Measurements from ENCODE around the gene MAGI2. TPM values are rescaled to one million over a fixed set of nuclear protein-coding genes. Genes with fewer than 3 reads are reported as not detected.

MAGI2 gene
- total RNA-seq, 1 donor, result 18.8 TPM

DNA sequence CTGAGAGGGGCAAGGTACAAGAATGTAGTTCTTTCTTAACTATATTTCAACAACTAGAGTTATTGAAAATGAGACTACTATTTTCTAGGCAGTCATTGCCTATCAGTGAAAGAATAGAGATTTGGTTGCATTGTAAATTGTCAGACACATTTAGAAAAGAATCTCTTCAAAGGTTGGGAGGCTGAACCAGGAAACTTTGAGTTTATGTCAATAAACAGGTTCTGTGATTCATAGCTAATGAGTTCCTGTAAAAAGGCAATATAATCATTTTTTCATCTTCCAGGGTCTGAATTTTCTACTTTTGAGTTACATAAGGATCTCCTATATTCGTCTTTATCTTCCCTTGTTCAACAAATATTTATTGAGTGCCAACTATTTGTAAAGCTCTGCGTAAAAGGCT lies 47.1 kb downstream of the MAGI2 start:
- Histone ChIP-seq H2AFZ (ENCODE audit: low read length) (no peak overlapping the region), H3K79me2 (ENCODE audit: insufficient read depth, low read length) (peaks cover 7% of the 10 kb centered on the region), H3K9me3 (ENCODE audit: low read depth, low read length) (no peaks in the 10 kb centered on the region), H3K27me3 (ENCODE audit: insufficient read depth, low read length) (no peaks in the 10 kb centered on the region), H3K4me1 (ENCODE audit: insufficient read depth, low read length) (peaks cover 23% of the 10 kb centered on the region), H3K4me3 (ENCODE audit: insufficient read depth, low read length) (no peak overlapping the region), H3K36me3 (ENCODE audit: insufficient read depth, low read length) (no peaks in the 10 kb centered on the region), H3K27ac (ENCODE audit: low read depth, low read length) (no peak overlapping the region), H4K20me1 (ENCODE audit: insufficient read depth, low read length) (no peaks in the 10 kb centered on the region), H3K4me2 (ENCODE audit: insufficient read depth, low read length) (no peak overlapping the region)
- TF ChIP-seq, protein P1, sequence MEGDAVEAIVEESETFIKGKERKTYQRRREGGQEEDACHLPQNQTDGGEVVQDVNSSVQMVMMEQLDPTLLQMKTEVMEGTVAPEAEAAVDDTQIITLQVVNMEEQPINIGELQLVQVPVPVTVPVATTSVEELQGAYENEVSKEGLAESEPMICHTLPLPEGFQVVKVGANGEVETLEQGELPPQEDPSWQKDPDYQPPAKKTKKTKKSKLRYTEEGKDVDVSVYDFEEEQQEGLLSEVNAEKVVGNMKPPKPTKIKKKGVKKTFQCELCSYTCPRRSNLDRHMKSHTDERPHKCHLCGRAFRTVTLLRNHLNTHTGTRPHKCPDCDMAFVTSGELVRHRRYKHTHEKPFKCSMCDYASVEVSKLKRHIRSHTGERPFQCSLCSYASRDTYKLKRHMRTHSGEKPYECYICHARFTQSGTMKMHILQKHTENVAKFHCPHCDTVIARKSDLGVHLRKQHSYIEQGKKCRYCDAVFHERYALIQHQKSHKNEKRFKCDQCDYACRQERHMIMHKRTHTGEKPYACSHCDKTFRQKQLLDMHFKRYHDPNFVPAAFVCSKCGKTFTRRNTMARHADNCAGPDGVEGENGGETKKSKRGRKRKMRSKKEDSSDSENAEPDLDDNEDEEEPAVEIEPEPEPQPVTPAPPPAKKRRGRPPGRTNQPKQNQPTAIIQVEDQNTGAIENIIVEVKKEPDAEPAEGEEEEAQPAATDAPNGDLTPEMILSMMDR (IDR thresholded peaks at IDR 0.05; ENCODE audit: extremely low read depth, low read depth, low read length), result no peak
- DNase-seq (ENCODE audit: insufficient read length, low spot score, missing footprints), result no peak

DNA sequence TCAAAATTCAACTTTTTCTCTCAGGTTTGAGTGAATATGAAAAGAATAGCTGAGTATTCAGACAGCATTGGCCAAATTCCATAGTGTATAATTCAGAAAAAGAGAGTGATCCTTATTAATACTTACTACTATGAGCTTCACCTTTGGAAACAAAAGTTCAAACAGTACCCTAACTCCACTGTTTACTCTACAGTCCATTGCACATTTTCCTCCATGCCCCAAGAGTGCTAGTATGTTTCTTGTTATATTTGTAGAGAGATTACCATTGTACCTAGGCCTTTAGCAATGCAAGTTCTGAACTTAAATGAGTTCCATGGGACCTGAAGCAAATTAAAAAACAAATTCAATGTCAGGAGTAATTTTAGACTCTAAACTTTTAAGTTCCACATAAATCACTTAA lies 48.1 kb downstream of the MAGI2 start:
- DNase-seq (ENCODE audit: insufficient read length, low spot score, missing footprints), result no peak
- H3K4me1 ChIP-seq (ENCODE audit: insufficient read depth, low read length), result peaks cover 23% of the 10 kb centered on the region
- no peaks in the 10 kb centered on the region for H3K36me3 ChIP-seq (ENCODE audit: insufficient read depth, low read length)
- H3K9me3 ChIP-seq (ENCODE audit: low read depth, low read length), result no peaks in the 10 kb centered on the region
- H4K20me1 ChIP-seq (ENCODE audit: insufficient read depth, low read length), result no peaks in the 10 kb centered on the region
- no peaks in the 10 kb centered on the region for H3K27me3 ChIP-seq (ENCODE audit: insufficient read depth, low read length)
- no peak overlapping the region for H3K27ac ChIP-seq (ENCODE audit: low read depth, low read length)
- H2AFZ ChIP-seq (ENCODE audit: low read length), result no peak overlapping the region
- peaks cover 10% of the 10 kb centered on the region for H3K79me2 ChIP-seq (ENCODE audit: insufficient read depth, low read length)
- H3K4me2 ChIP-seq (ENCODE audit: insufficient read depth, low read length), result no peak overlapping the region
- TF ChIP-seq, protein P1 (IDR thresholded peaks at IDR 0.05; ENCODE audit: extremely low read depth, low read depth, low read length), result no peak
- H3K4me3 ChIP-seq (ENCODE audit: insufficient read depth, low read length), result no peak overlapping the region

DNA sequence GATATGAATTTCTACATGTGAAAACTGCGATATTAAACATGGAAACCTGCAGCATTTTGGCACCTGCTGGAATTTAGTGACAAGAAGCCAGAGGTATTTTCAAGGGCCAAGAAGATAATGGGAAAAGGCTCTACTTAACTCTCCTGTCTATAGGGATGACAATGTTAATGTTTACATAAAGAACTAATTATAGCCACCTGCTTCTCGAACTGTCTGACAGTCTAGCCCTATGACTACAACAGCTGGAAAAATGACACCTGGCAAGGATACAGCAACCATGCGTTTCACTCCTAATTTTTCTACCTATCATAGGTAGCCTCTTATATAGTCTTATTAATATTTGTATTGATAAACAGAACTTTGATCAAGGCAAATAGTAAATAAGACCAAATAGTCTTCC lies 49.6 kb downstream of the MAGI2 start:
- Histone ChIP-seq H3K4me2 (ENCODE audit: insufficient read depth, low read length) (peak overlapping the region; percentile 64), H3K79me2 (ENCODE audit: insufficient read depth, low read length) (peaks cover 11% of the 10 kb centered on the region)

DNA sequence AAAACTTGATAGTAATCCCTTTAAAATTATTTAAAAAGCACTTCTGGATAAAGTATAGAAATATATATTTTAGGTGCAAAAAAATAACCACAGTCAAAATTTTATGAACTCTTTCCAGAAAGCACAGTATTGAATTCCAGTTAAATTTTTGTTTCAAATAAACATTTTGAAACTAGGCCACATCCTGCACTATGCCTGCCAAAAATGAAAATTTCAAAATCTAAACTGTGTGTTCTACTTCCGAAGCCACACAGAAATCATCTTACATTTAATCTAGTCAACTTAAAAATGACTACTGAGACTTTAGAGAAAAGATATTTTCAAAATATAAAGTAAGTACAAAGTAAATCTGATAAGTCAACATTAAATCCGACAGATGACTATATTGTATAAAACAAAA lies 50.0 kb downstream of the MAGI2 start:
- Histone ChIP-seq H4K20me1 (ENCODE audit: insufficient read depth, low read length) (no peaks in the 10 kb centered on the region), H2AFZ (ENCODE audit: low read length) (no peak overlapping the region), H3K4me2 (ENCODE audit: insufficient read depth, low read length) (peak overlapping the region; percentile 64), H3K4me1 (ENCODE audit: insufficient read depth, low read length) (peaks cover 23% of the 10 kb centered on the region), H3K27ac (ENCODE audit: low read depth, low read length) (no peak overlapping the region), H3K9me3 (ENCODE audit: low read depth, low read length) (no peaks in the 10 kb centered on the region), H3K27me3 (ENCODE audit: insufficient read depth, low read length) (no peaks in the 10 kb centered on the region), H3K79me2 (ENCODE audit: insufficient read depth, low read length) (peaks cover 11% of the 10 kb centered on the region), H3K36me3 (ENCODE audit: insufficient read depth, low read length) (no peaks in the 10 kb centered on the region), H3K4me3 (ENCODE audit: insufficient read depth, low read length) (no peak overlapping the region)
- TF ChIP-seq, protein P1 (IDR thresholded peaks at IDR 0.05; ENCODE audit: extremely low read depth, low read depth, low read length), result no peak
- peak; percentile 19 for DNase-seq (ENCODE audit: insufficient read length, low spot score, missing footprints)

More for the DNA sequence above, 49.6 kb downstream of the MAGI2 start:
- Histone ChIP-seq H3K9me3 (ENCODE audit: low read depth, low read length) (no peaks in the 10 kb centered on the region), H3K36me3 (ENCODE audit: insufficient read depth, low read length) (no peaks in the 10 kb centered on the region), H3K4me3 (ENCODE audit: insufficient read depth, low read length) (no peak overlapping the region), H3K27me3 (ENCODE audit: insufficient read depth, low read length) (no peaks in the 10 kb centered on the region), H3K4me1 (ENCODE audit: insufficient read depth, low read length) (peaks cover 23% of the 10 kb centered on the region), H2AFZ (ENCODE audit: low read length) (no peak overlapping the region), H4K20me1 (ENCODE audit: insufficient read depth, low read length) (no peaks in the 10 kb centered on the region), H3K27ac (ENCODE audit: low read depth, low read length) (no peak overlapping the region)
- DNase-seq (ENCODE audit: insufficient read length, low spot score, missing footprints), result no peak
- TF ChIP-seq, protein P1 (IDR thresholded peaks at IDR 0.05; ENCODE audit: extremely low read depth, low read depth, low read length), result no peak

Data from osteoblast (primary cell).